ENCODE data around the gene HIVEP3. TPM values are rescaled to one million over a fixed set of nuclear protein-coding genes. Genes with fewer than 3 reads are reported as not detected.

Gene HIVEP3
- total RNA-seq, 1 experiment from 2014 or later, result 3.1 TPM

GRCh38 chr1:41804176-41804575, 114.5 kb downstream of the HIVEP3 start:
- intact Hi-C loops (cut with micrococcal nuclease; ENCODE audit: unreplicated experiment), result no loop called here
- POLR2A ChIA-PET (ENCODE audit: low non-redundant PET), result no interaction called here
- no TSS peak for BruUV-seq (replicated peaks)
- CTCF ChIA-PET, result no interaction called here
- H3K27ac ChIP-seq (ENCODE audit: low read depth, low read length, poor library complexity, severe bottlenecking), result no peak overlapping the region
- H3K27me3 ChIP-seq (replicated peaks; ENCODE audit: insufficient read depth, low read depth, low read length, poor library complexity), result no peaks in the 10 kb centered on the region
- DNase-seq (ENCODE audit: low spot score), result no peak
- no peak overlapping the region for H3K4me3 ChIP-seq (ENCODE audit: low read depth, low read length, poor library complexity, severe bottlenecking)
- H3K4me1 ChIP-seq (ENCODE audit: insufficient read depth, low read length, poor library complexity, severe bottlenecking), result no peaks in the 10 kb centered on the region
- no peaks in the 10 kb centered on the region for H3K36me3 ChIP-seq (ENCODE audit: insufficient read depth, low read length, poor library complexity, severe bottlenecking)
- H3K9me3 ChIP-seq (ENCODE audit: low read depth, low read length, poor library complexity, severe bottlenecking), result no peaks in the 10 kb centered on the region
- TF ChIP-seq, protein P1, sequence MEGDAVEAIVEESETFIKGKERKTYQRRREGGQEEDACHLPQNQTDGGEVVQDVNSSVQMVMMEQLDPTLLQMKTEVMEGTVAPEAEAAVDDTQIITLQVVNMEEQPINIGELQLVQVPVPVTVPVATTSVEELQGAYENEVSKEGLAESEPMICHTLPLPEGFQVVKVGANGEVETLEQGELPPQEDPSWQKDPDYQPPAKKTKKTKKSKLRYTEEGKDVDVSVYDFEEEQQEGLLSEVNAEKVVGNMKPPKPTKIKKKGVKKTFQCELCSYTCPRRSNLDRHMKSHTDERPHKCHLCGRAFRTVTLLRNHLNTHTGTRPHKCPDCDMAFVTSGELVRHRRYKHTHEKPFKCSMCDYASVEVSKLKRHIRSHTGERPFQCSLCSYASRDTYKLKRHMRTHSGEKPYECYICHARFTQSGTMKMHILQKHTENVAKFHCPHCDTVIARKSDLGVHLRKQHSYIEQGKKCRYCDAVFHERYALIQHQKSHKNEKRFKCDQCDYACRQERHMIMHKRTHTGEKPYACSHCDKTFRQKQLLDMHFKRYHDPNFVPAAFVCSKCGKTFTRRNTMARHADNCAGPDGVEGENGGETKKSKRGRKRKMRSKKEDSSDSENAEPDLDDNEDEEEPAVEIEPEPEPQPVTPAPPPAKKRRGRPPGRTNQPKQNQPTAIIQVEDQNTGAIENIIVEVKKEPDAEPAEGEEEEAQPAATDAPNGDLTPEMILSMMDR (conservative IDR thresholded peaks at IDR 0.05; ENCODE audit: low read depth, low read length), result no peak
- TF ChIP-seq EZH2 (IDR thresholded peaks at IDR 0.05; ENCODE audit: borderline replicate concordance, low read depth, low read length, poor library complexity, severe bottlenecking), result no peak

GRCh38 chr1:41803656-41804055, 115.1 kb downstream of the HIVEP3 start:
- no peak for DNase-seq (ENCODE audit: low spot score)
- BruUV-seq (replicated peaks), result no TSS peak
- ChIA-PET POLR2A (ENCODE audit: low non-redundant PET) (no interaction called here), CTCF (no interaction called here)
- no peak overlapping the region for H3K4me3 ChIP-seq (ENCODE audit: low read depth, low read length, poor library complexity, severe bottlenecking)
- no peaks in the 10 kb centered on the region for H3K4me1 ChIP-seq (ENCODE audit: insufficient read depth, low read length, poor library complexity, severe bottlenecking)
- no peaks in the 10 kb centered on the region for H3K9me3 ChIP-seq (ENCODE audit: low read depth, low read length, poor library complexity, severe bottlenecking)
- no peak overlapping the region for H3K27ac ChIP-seq (ENCODE audit: low read depth, low read length, poor library complexity, severe bottlenecking)
- TF ChIP-seq EZH2 (IDR thresholded peaks at IDR 0.05; ENCODE audit: borderline replicate concordance, low read depth, low read length, poor library complexity, severe bottlenecking), result no peak
- TF ChIP-seq, protein P1 (conservative IDR thresholded peaks at IDR 0.05; ENCODE audit: low read depth, low read length), result no peak
- H3K27me3 ChIP-seq (replicated peaks; ENCODE audit: insufficient read depth, low read depth, low read length, poor library complexity), result no peaks in the 10 kb centered on the region
- intact Hi-C loops (cut with micrococcal nuclease; ENCODE audit: unreplicated experiment), result no loop called here
- no peaks in the 10 kb centered on the region for H3K36me3 ChIP-seq (ENCODE audit: insufficient read depth, low read length, poor library complexity, severe bottlenecking)

DNA sequence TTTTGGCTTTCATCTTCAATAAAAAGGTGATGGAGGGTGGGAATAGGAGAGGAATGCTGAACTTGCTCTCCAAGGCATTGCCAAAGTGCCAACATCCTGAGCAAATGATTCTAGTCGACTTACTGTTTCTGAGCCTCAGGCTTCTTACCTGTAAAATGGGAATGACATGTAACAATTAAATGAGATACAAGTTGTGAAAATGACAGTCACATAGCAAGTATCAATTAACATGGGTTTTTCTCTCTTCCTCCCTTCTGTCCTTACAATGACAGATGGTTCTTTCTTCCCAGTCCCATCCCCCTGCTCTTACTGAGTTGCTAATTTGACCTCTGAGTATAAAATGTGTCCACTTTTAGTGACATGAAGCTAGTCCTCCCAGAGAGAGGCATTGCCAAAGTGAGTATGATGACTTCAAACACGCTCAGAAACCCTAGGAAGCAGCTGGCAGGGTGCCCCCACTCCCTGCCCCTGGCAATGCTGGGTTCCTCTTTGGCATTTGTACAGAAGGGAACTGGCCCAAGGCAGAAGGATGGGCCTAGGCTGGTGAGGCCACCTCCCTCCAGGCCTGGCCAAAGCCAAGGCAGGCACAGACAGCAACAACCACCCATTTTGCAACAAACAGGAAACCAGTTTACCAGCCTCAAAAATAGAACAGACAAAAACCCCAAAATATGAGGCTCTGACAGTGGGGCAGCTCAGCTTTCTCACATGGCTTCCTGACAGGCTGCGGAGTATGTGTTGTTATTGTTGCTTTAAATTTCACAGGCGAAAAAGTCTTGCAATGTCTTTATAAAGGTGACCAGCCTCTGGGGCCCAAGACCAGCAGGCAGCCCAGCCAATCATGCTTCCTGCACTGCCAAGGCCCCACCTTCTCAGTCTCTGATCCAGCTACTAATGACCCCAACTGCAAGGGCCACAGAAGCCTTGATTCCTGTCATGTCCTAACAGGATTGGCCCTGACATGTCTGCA, 115.9 kb downstream of the HIVEP3 start:
- TF ChIP-seq, protein P1 (conservative IDR thresholded peaks at IDR 0.05; ENCODE audit: low read depth, low read length), result no peak
- TF ChIP-seq EZH2 (IDR thresholded peaks at IDR 0.05; ENCODE audit: borderline replicate concordance, low read depth, low read length, poor library complexity, severe bottlenecking), result no peak
- Histone ChIP-seq H3K27me3 (replicated peaks; ENCODE audit: insufficient read depth, low read depth, low read length, poor library complexity) (no peaks in the 10 kb centered on the region), H3K4me3 (ENCODE audit: low read depth, low read length, poor library complexity, severe bottlenecking) (no peak overlapping the region), H3K27ac (ENCODE audit: low read depth, low read length, poor library complexity, severe bottlenecking) (no peak overlapping the region), H3K9me3 (ENCODE audit: low read depth, low read length, poor library complexity, severe bottlenecking) (no peaks in the 10 kb centered on the region), H3K36me3 (ENCODE audit: insufficient read depth, low read length, poor library complexity, severe bottlenecking) (no peaks in the 10 kb centered on the region), H3K4me1 (ENCODE audit: insufficient read depth, low read length, poor library complexity, severe bottlenecking) (no peaks in the 10 kb centered on the region)
- intact Hi-C loops (cut with micrococcal nuclease; ENCODE audit: unreplicated experiment), result no loop called here
- ChIA-PET CTCF (no interaction called here), POLR2A (ENCODE audit: low non-redundant PET) (no interaction called here)
- BruUV-seq (replicated peaks), result no TSS peak
- no peak for DNase-seq (ENCODE audit: low spot score)
